HG02870 (cell line): Measurements from ENCODE around the gene PCNX2.
A peak's percentile ranks its signal among the peaks of the same experiment; 100 is the strongest.
"Not testable (repeated sequence)": the region's sequence is repeated elsewhere in the genome, so short reads cannot be mapped to it uniquely, and the experiment has no call there.

ENCODE experiments used
- ATAC-seq: cut with Tn5 transposase; IDR thresholded peaks from one replicate; pipeline ENCODE4 v1.9.1; 2021; ENCODE audit warnings: mild to moderate bottlenecking, moderate library complexity; ENCODE audit not compliant: unreplicated experiment

The PCNX2 gene

GRCh38 chr1:233109096-233109495 is 186.4 kb downstream of the PCNX2 start:
- ATAC-seq, result no peak

GRCh38 chr1:233107716-233108130 is 187.8 kb downstream of the PCNX2 start:
- ATAC-seq, result not testable (repeated sequence)

- no peak for ATAC-seq
These were observed 188.3 kb downstream of the PCNX2 start for GRCh38 chr1:233107130-233107660.

GRCh38 chr1:233105225-233105624 is 190.3 kb downstream of the PCNX2 start:
- no peak for ATAC-seq

GRCh38 chr1:233102341-233102740 is 193.2 kb downstream of the PCNX2 start:
- ATAC-seq, result no peak

GRCh38 chr1:233097959-233098580 is 197.5 kb downstream of the PCNX2 start:
- no peak for ATAC-seq

GRCh38 chr1:233097546-233097945 is 198.0 kb downstream of the PCNX2 start:
- no peak for ATAC-seq

GRCh38 chr1:233094691-233095090 is 200.8 kb downstream of the PCNX2 start:
- no peak for ATAC-seq

- ATAC-seq, result no peak
These were observed 201.3 kb downstream of the PCNX2 start for GRCh38 chr1:233094269-233094668.

- ATAC-seq, result no peak
These were observed 204.6 kb downstream of the PCNX2 start for GRCh38 chr1:233090746-233091494.

GRCh38 chr1:233089251-233089650 is 206.3 kb downstream of the PCNX2 start:
- no peak for ATAC-seq

- ATAC-seq, result no peak
These were observed 206.9 kb downstream of the PCNX2 start for GRCh38 chr1:233088613-233089012.

- no peak for ATAC-seq
These were observed 208.3 kb downstream of the PCNX2 start for GRCh38 chr1:233086961-233087881.

GRCh38 chr1:233085566-233085965 is 210.0 kb downstream of the PCNX2 start:
- no peak for ATAC-seq

GRCh38 chr1:233082778-233083550 is 212.6 kb downstream of the PCNX2 start:
- peak; percentile 85 for ATAC-seq

GRCh38 chr1:233081735-233082134 is 213.8 kb downstream of the PCNX2 start:
- no peak for ATAC-seq

- ATAC-seq, result not testable (repeated sequence)
These were observed 214.7 kb downstream of the PCNX2 start for GRCh38 chr1:233080827-233081226.

- ATAC-seq, result no peak
These were observed 215.2 kb downstream of the PCNX2 start for GRCh38 chr1:233080286-233080685.

- ATAC-seq, result no peak
These were observed 216.0 kb downstream of the PCNX2 start for GRCh38 chr1:233079574-233079973.

GRCh38 chr1:233078396-233078795 is 217.1 kb downstream of the PCNX2 start:
- ATAC-seq, result no peak
